ENCODE measurements around the gene PCBP3.

PCBP3 gene

DNA sequence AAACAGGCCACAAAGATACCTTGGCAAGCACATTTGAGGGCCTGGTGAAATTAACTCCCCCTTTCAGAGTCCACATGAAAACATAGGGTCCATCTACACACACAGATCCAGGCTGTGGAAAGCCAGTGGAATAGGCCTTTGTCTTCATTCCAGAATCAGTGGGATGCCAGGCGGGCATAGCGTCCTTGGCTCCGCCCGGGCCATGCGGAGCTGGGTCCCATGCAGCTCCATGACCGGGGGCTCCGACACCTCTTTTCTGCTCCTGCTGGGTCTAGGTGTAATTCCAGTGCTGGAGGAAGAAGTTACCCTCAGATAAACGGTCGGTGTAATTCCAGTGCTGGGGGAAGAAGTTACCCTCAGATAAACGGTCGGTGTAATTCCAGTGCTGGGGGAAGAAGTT is 274.5 kb downstream of the PCBP3 start:
- DNase-seq (ENCODE audit: low read depth) = no peak
- H3K4me3 ChIP-seq (replicated peaks; ENCODE audit: low read depth, low read length) = no peak overlapping the region
- TF ChIP-seq, protein P1, sequence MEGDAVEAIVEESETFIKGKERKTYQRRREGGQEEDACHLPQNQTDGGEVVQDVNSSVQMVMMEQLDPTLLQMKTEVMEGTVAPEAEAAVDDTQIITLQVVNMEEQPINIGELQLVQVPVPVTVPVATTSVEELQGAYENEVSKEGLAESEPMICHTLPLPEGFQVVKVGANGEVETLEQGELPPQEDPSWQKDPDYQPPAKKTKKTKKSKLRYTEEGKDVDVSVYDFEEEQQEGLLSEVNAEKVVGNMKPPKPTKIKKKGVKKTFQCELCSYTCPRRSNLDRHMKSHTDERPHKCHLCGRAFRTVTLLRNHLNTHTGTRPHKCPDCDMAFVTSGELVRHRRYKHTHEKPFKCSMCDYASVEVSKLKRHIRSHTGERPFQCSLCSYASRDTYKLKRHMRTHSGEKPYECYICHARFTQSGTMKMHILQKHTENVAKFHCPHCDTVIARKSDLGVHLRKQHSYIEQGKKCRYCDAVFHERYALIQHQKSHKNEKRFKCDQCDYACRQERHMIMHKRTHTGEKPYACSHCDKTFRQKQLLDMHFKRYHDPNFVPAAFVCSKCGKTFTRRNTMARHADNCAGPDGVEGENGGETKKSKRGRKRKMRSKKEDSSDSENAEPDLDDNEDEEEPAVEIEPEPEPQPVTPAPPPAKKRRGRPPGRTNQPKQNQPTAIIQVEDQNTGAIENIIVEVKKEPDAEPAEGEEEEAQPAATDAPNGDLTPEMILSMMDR (IDR thresholded peaks at IDR 0.05; ENCODE audit: low read length, missing control alignments) = no peak

DNA sequence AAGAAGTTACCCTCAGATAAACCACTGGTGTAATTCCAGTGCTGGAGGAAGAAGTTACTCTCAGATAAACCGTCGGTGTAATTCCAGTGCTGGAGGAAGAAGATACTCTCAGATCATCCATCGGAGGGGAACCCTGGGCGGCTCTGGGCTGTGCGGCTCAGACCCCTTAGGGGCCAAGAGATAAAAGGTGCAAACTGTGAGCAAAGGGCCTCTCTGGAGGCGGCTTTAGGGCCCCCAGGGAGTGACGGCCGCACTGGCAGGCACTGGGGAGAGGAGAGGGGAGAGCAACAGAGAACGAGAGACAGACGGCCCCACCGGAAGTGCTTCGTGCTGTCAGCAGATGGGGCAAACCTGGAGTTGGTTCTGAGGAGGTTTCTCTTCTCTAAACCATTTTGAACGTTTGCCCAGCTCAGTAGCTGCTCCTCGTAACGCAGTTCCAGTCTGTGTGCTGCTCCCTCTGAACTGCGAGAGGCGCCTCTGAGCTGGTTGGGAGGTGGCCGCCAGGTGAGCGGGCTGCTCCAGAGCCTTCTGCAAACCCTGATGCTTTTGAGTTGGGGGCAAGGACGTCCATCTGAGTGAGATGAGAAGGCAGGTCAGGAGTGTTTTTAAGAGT is 275.4 kb downstream of the PCBP3 start:
- TF ChIP-seq, protein P1 (IDR thresholded peaks at IDR 0.05; ENCODE audit: low read length, missing control alignments) = no peak

GRCh38 chr21:45919593-45919992 is 276.1 kb downstream of the PCBP3 start:
- DNase-seq (ENCODE audit: low read depth) = no peak
- no peak overlapping the region for H3K4me3 ChIP-seq (replicated peaks; ENCODE audit: low read depth, low read length)
- TF ChIP-seq, protein P1 (IDR thresholded peaks at IDR 0.05; ENCODE audit: low read length, missing control alignments) = no peak

More for the DNA sequence above, 275.4 kb downstream of the PCBP3 start:
- no peak overlapping the region for H3K4me3 ChIP-seq (replicated peaks; ENCODE audit: low read depth, low read length)
- DNase-seq (ENCODE audit: low read depth) = no peak

DNA sequence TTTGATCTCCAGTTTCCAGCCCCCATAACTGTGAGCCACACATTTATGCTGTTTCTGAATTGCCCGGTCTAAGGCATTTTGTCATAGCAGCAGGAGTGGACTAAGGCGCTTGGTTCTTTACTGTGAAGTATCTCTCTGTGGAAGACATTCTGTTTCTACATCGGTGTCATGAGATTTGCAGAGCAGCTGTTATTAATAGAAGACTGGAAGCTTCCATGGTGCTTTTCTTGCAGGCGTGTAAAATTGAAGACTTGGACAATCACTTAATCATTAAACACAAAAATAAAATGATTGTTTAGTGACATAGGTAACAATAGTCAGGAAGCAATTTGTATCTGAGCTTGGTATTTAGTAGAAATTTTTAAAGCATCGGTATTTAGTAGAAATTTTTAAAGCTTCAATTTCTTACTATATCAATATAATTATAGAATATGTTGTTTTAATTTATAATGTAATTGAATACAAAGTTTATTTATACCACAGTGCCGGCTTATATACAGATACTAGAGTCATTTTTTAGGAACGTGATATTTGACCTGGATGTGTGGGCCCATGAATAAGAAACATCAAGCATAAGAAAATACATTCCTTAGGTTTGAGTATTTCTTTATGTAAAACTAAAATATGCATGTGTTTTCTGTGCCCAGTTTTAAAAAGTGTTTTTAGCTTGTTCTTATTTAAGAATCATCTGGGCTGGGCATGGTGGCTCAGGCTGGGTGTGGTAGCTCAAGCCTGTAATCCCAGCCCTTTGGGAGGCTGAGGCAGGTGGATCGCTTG is 277.5 kb downstream of the PCBP3 start:
- no peak overlapping the region for H3K4me3 ChIP-seq (replicated peaks; ENCODE audit: low read depth, low read length)
- DNase-seq (ENCODE audit: low read depth) = no peak
- TF ChIP-seq, protein P1 (IDR thresholded peaks at IDR 0.05; ENCODE audit: low read length, missing control alignments) = no peak

GRCh38 chr21:45921917-45922316 is 278.4 kb downstream of the PCBP3 start:
- TF ChIP-seq, protein P1 (IDR thresholded peaks at IDR 0.05; ENCODE audit: low read length, missing control alignments) = no peak
- no peak for DNase-seq (ENCODE audit: low read depth)
- no peak overlapping the region for H3K4me3 ChIP-seq (replicated peaks; ENCODE audit: low read depth, low read length)

GRCh38 chr21:45922648-45923047 is 279.1 kb downstream of the PCBP3 start:
- DNase-seq (ENCODE audit: low read depth) = no peak
- TF ChIP-seq, protein P1 (IDR thresholded peaks at IDR 0.05; ENCODE audit: low read length, missing control alignments) = no peak
- H3K4me3 ChIP-seq (replicated peaks; ENCODE audit: low read depth, low read length) = no peak overlapping the region
